Measurements from ENCODE around the gene CREB3. TPM values are rescaled to one million over a fixed set of nuclear protein-coding genes. Genes with fewer than 3 reads are reported as not detected.
A peak's percentile ranks its signal among the peaks of the same experiment; 100 is the strongest.

CREB3 gene, protein sequence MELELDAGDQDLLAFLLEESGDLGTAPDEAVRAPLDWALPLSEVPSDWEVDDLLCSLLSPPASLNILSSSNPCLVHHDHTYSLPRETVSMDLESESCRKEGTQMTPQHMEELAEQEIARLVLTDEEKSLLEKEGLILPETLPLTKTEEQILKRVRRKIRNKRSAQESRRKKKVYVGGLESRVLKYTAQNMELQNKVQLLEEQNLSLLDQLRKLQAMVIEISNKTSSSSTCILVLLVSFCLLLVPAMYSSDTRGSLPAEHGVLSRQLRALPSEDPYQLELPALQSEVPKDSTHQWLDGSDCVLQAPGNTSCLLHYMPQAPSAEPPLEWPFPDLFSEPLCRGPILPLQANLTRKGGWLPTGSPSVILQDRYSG
- 68.4 and 83.2 TPM in 2 replicates for total RNA-seq (2014; rRNA removed; shearing (Covaris generic))

DNA sequence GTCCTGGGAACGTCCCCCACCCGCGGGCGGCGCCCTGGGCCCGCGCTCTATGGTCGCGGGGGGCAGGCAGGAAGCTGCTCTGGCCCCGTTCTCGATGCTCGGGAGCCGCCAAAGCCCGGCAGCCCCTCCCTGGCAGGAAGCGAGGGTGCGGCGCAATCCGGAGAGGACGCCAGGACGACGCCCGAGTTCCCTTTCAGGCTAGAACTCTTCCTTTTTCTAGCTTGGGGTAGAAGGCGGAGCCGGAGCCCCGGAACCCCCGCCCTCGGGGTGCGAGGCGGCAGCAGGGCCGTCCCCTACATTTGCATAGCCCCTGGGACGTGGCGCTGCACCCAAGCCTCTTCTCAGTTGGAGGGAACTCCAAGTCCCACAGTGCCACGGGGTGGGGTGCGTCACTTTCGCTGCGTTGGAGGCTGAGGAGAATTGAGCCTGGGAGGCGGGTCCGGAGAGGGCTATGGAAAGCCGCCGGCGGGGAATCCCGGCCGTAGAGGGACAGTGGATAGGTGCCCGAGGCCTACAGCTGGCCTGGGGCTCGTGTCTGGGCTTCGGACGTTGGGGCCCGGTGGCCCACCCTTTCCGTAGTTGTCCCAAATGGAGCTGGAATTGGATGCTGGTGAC, at the start of gene CREB3, which contains the start of gene TLN1:
TSS of gene CREB3 (plus strand) at position 482 of the 615 bp plus-strand sequence. CDS start at position 589, 107 bp downstream.
TSS of gene TLN1 (minus strand) at position 11 of the 615 bp plus-strand sequence. CDS start 6,501 bp downstream, outside the sequence.
- DNase-seq (ENCODE audit: low read depth): peak; percentile 99

DNA sequence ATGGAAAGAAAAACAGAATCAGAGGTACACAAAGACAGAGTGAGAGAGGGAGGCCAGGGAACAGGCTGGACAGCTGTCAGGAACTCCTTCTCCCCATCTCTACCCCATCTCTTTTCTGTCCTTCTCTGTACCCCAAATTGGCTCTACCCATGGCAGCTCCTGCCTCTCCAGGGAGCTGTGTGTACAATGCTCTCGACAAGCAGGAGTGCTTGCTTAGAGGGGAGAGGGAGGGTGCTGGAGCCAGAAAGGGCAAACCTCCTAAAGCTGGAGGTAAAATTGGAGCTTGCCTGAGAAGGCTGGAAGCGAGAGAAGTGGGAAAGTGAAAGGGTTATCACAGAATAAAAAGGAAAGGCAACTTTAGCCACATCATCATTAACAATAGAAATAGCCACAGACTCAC, 49.1 kb upstream of the CREB3 start:
- DNase-seq (ENCODE audit: low read depth): no peak

DNA sequence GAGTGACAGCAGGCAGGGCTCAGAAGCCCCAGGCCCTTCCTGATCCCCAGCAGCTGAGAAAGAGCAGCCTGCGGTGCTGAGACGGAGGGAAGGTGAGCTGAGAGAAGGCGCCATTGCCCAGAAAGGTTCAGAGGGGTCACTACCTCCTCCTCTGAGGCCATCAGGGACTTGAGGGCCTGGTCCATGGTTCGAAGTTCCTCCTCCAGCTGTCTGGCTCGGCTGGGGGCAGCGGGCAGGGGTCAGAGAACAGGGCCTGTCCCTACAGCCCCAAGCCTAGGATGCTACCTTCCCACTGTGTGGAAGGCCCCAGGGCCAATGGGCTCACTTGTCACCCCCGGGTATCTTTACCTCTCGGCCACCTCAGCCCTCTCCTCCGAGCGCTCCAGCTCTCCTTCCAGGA, 47.5 kb upstream of the CREB3 start:
- DNase-seq (ENCODE audit: low read depth): no peak

DNA sequence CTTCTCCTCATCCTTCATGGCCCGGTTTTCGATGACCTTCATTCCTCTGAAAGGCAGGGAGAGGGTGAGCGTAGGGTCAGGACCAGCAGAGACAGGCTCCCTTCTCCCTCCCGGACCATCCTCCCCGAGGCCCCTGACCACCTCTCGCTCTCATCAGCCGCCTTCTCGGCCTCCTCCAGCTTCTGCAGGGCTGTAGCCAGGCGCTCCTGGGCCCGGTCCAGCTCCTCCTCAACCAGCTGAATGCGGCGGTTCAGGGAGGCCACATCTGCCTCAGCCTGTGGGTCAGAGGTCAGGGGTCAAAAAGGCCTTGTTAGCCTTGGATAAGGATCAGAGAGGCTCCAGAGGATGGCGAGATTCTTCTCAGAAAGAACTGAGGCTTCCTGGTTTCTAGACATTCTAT, 47.0 kb upstream of the CREB3 start:
- no peak for DNase-seq (ENCODE audit: low read depth)

DNA sequence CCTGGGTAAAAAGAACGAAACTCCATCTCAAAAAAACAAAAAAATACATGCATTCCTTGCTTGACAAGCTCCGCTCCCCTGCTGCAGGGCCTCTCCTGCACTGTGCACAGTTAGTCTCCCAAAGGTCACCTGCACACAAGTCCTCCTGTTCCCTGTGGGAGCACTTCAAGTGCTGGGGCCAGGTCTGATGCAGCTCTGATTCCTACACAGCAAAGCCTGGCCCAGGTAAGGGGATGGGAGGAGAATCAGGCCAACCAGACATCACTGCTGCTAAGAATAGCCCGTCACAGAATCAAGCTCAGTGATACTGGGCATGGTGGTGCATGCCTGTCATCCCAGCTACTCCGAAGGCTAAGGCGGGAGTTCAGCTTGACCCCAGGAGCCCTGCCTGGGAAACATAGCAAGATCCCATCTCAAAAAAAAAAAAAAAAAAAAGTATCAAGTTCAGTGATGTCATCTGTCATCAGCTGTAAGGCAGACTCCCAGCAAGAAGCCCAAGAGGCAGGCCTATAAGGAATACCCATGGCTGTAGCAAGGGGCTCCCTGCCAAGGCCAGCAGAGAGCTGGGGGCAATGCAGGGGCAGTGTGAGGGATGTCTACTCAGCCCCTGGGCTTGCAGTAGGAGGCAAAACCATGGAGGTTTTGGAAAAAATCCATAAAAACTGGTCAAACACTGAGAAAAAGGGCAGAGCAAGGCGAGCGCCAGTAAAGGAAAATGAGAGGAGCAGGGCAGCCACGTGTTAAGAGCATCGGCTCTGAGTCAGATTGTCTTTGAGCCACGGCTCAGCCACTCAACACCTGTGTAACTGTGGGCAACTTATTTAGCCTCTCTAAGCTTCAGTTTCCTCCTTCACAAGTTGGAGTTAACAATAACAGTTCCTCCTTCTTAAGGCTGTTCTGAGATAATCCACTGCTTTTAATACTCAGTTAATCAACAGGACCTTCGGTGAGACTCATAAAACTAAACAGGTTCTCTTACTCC, 46.0 kb upstream of the CREB3 start:
- DNase-seq (ENCODE audit: low read depth): peak; percentile 47

DNA sequence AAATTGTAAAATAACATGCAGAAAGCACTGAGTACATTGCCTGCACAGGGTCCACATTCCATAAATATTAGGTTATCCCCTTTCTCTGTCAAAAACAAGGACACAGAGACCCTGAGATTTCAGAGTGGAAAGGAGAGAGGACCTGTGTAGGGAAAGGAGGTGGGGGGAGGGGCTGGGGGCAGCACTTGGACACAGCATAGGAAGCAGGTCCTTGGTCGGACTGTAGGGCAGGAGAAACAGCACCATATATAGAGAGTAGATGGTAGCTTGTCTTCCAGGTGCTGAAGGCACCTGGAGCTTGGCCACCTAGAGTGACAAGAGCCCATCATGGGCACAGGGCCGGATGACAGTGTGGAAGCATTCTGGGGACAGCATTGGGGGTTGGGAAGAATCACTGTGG, 45.2 kb upstream of the CREB3 start:
- DNase-seq (ENCODE audit: low read depth): no peak

DNA sequence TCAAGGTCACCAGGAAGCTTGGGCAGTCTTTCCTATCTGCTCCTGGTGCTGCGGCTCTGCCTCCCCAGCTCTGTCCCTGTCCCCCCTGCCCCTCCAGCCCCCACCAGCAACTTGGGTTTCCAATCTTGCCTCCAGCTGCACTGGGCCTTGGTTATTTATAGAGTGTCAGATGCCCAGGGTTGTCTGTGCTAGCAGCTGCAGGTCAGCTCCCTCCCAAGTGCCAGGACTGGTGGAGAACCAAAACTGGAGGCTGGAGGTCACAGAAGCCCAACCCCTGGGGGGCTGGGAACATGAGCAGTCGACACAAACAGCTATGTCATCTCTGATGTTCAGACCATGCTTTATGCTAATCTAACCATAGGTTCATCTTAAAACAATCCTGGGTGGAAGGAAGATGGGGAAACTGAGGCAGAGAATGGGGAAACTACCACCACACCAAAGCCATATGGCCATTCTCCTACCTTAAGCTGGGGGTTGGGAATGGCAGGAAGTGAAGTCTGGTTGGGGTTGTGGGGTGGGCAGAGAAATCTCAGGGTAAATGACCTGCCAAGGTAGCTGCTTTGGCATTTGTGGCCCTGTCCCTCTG, 44.4 kb upstream of the CREB3 start:
- DNase-seq (ENCODE audit: low read depth): no peak

DNA sequence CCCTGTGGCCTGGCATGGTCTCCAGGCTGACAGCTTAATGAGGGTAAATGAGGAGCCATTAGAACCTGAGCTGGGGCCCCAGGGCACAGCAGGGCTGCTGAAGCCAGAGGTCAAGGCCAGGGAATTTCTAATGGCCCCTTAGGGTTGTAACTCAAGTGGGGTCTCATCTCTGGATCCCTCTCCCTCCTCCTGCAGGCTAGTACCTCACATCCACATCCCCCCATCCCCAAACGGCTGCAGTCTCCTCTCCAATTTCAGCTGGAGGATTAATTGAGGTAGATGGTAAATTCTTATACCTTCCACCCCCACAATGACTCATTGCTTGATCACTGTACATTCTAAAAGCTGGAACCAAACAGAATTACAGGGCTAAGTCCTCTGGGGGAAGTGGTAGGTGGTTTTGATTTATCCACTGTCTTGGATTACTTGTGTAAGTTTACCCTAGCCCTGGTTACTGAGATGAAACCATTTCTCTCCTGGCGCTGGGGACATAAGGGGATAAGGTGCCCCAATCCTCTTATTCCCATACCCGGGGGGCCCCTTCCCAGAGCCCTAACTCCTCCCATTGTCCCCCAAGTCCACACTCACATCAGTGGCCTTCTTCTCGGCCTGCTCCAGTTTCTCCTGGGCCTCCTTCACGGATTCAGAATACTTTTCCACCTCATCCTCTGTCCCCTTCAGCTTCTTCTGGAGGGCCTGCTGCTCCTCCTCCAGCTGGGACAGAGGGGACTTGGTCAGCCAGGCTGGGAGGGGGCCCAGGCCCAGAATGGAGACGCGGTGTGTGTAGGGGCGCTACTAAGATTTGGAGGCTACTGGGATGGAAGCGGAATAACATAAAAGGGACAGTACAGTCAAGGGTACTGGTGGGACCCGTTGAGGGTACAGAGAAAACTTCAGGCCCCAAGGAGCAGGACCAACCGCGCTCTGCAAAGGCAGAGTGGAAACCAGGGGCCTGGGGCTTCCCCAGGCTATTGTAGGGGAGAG, 43.6 kb upstream of the CREB3 start:
- peak; percentile 88 for DNase-seq (ENCODE audit: low read depth)

DNA sequence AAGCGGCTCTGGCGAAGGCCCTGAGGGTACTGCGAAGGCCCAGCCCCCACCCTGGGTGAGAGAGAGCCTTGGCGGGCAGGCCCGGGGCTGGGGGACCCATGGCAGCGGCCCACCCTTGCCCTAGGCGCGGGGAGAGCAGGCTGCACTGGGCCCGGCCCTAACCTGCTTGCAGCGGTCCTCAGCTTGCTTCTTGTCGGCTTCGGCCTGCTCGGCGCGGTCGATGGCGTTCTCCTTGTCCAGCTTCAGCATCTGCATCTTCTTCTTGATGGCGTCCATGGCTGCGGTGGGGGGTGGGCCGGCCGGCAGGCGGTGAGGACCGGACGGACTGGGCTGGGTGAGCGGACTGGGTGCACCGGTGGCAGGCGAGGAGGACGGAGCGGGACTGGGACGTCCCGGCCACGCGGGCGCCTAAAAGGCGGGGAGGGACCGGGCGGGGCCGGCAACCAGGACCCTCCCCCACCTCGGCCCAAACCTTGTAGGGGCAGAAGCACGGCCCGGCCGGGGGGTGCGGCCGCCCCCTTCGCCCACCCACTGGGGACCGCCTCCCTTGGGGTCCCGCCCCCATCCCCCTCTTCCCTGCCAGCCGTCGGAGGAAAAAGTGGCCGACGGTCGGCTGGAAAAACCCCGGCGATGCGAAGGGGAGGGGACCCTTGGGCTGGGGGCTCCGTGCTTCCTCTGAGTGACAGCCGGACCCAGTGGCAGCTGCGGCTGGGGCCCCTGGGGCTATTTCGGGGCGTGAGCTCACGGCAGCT, 42.7 kb upstream of the CREB3 start, which contains the start of gene TPM2:
TSS of gene TPM2 (minus strand) at position 384 of the 752 bp plus-strand sequence. CDS start at position 276, 108 bp downstream.
- peak; percentile 63 for DNase-seq (ENCODE audit: low read depth)

DNA sequence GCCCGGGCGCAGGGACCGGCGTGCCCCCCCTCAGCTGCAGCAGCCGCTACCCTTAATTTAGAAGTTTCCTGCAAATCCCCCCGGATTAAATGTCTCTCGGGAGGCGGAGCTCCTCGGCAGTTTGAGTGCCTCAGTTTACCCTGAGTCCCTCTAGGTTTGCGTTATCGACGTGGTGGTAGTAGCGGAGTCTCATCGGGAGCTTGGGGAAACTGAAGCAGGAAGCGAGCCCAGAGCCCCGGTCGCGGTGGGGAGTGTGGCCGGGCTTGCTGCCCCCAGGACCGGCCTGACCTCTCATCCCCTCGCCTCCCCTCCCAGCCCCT, 42.2 kb upstream of the CREB3 start:
- DNase-seq (ENCODE audit: low read depth): no peak

DNA sequence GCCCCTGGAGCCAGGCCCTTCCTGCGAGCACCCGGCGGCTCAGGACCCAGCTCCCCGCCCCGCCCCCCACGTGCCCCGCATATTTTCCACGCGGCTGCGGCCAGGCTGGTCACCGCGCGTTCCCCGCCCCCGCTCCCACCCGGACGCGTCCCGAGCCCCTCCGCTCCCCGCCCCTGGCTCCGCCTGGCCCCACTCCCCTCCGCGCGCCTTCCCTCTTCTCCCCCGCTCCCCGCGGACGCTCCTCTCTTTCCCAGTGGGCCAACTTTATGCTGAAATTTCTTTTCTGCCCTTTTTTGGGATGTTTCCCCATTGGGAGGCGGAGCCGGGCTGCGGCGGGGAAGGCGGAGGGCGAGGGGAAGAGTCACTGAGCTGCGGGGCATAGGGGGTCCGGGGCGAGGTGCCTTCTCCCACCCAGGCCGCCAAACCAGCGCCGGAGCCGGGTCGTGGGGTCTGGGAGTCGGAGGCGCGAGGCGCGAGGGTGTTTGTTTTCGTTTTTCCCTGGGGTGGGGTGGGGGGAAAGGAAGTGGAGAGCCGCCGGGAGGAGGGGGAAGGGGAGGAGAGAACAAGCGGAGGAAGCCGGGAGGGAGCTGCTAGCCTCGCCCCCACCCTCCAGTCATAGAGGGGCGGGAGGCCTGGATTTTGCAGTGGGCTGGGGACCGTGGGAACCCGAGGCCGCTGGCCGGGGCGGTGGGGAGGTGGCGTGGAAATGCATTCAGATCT, 41.7 kb upstream of the CREB3 start:
- DNase-seq (ENCODE audit: low read depth): peak; percentile 72

DNA sequence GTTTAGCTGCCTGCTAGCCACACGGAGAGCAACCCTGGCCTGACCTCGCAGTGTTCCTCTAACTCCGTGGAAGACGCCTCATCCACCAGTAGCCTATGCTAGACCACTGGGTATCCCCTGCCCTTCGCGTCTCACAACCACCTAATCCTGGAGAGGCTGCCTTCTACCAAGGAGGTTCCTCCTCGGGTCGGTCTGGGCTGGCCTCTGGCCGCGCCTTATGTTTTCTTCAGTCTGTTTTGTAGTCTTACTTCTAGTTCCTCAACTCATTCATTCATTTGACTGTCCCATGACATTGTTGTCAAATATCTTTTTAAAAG, 41.2 kb upstream of the CREB3 start:
- DNase-seq (ENCODE audit: low read depth): no peak

DNA sequence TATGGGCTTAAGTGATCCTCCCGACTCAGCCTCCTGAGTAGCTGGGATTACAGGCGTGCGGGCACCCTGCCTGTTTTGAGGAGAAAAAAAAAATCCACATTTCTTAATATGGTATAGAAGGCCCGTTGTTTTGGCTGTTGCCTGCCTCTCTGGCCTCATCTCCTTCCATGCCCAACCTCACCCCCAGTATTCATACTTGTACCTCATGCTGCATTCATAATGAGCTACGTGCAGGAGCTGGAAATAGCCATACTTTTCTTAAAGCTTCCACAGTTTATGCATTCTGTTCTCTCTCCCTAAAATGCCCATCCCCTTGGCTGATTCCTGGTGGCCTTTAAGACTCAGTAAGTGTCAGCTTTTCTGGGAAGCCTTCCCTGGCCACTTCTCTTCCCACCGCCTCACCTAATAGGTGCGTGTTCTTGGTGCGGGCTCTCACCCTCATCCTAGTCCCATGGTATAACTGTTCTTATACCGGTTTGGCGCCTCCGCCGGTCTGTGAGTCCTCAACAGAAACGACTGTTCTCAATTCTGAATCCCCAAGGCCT, 40.6 kb upstream of the CREB3 start:
- DNase-seq (ENCODE audit: low read depth): no peak

DNA sequence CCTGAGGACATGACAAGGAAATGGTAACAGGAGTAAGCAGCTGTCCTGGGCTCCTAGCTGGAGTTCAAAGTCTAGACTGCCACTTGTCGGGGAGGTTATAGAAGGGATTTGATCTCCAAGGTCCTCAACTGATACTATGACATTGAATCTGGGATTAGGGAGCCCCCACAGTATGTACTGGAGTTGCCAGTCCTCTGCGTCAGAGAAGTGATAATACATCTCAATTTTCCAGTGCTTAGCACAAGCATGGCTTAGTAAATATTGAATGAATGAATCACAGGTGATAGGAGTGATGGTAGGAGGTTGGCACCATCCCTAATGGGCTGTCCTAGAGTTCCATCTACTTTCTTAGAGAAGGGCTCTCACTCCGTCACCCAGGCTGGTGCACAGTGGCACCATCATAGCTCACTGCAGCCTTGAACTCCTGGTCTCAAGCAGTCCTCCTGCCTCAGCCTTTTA, 36.5 kb upstream of the CREB3 start:
- no peak for DNase-seq (ENCODE audit: low read depth)

DNA sequence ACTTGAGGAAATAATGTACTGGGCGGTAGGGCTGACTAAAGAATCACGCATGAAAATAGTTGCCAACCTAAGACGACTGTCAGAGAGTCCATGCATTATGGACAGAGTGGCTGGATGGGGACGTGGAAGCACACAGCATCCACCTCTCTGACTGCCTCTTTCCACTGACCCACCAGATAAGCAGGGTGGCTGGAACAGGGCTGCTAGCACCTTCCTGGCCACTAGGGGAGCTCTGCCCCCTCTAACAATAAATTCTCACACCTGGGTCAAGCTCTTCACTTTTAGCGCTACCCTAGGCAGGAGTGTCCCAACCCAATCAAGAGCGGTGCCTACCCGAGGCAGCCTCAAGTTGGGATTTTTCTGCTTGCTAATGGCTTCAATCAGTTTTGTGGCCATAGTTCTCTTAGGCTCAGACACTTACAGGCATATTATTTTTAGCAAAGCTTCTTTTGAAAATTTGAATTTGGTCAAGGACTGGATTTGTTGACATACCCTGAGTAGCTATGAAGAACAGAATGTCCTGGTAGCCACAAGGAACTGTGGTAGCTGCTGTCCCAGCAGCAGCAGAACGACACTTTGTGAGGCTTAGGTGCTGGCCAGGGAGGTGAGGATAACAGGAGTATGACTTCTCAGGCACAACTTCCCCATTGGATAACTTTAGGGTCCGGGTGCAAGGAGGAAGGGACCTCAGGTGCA, 35.8 kb upstream of the CREB3 start:
- peak; percentile 46 for DNase-seq (ENCODE audit: low read depth)

DNA sequence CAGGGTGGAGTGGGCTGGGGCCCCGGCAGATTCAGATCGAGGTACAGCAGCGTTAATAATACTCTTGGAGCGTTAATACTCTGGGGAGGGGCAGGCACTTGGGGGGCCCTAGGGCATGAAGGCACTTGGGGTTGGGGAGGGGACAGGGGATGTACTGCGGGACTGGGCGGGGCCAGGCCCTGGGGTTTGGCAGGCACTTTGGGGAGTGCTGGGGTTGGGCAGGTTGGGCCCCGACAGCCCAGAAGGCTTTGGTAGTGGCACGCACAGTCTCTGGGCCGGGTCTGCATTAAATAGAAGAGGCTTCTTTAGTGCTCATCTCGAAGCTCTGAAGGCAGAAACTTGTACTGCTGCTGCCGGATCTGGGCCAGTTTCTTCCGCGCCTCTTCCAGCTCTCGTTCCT, 35.0 kb upstream of the CREB3 start:
- DNase-seq (ENCODE audit: low read depth): no peak

DNA sequence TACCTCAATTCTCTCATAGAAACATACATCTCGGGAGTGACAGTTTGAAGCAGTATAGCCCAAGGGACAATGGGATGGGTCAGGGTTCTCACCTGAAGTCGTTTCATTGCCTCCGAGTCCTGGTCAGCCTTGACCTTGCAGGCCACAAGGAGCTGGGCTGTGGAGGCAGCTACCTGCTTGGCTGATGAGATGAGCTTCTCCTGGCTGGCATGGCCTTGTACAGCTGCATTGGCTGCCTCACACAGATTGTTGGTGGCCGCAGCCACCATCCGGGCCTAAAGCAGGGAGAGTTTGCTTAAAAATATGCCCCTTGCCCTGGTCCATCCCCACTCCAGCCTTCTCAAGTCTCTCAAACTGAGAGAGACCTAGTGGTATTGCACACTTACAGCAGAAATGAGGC, 34.2 kb upstream of the CREB3 start:
- no peak for DNase-seq (ENCODE audit: low read depth)

DNA sequence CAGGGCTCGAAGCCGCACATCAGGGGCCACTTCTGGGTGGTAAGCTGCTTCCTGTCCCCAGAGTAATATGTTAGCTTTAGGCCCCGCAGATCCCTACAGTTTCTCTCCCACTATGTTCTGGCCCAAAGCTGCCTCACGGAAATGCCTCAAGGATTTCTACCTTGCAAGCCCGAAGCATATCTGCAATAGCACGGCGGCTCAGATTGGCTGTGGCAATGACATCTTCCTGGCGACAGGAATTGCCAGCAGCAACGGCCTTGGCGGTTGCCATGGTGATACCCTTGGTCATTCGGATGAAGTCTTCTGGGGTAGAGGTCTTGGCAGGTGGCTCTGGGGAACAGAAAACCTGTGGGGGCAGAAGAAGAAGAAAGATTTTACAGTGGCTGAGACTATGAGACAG, 32.4 kb upstream of the CREB3 start:
- DNase-seq (ENCODE audit: low read depth): no peak
